Renal cortex interstitium (tissue), 15 donors: ENCODE results near the gene CEP57L1. TPM values are rescaled to one million over a fixed set of nuclear protein-coding genes. Genes with fewer than 3 reads are reported as not detected.

ENCODE experiments used
- DNase-seq, 11 donors: peaks; one replicate each; pipeline ENCODE4 v3.0.0-alpha.2; 2013; ENCODE audit warnings: low read depth in 9 of 11, low spot score in 4 of 11; ENCODE audit errors: extremely low read depth in 1 of 11
- long read RNA-seq, 16 experiments: transcript quantifications; one replicate each; lab custom pipeline, GENCODE V29; 2026
- polyA plus RNA-seq, 3 donors: library from polyadenylated mRNA; unstranded; fragments of 120-200 nt; gene quantifications; one replicate each; pipeline ENCODE4 v1.2.1, GENCODE V29; 2013; ENCODE audit not compliant: insufficient read length in 3 of 3

The CEP57L1 gene
- 10 to 100 TPM; 22.6 to 25.4 (median 24.5) TPM for polyA plus RNA-seq
- long read RNA-seq, donor 1, result 0 reads
- long read RNA-seq, donor 2, result 0 reads
- long read RNA-seq, donor 3, partial matches to known transcripts, result 0 of 1 reads
- long read RNA-seq, donor 3, other reads (novel, unspliced or antisense), result 0 of 1 reads
- long read RNA-seq, donor 4, partial matches to known transcripts, result 0 of 1 reads
- long read RNA-seq, donor 4, other reads (novel, unspliced or antisense), result 0 of 1 reads
- long read RNA-seq, donor 5, result 0 reads
- long read RNA-seq, donor 6, result 0 reads
- long read RNA-seq, donor 7, partial matches to known transcripts, result 0 of 1 reads
- long read RNA-seq, donor 7, other reads (novel, unspliced or antisense), result 0 of 1 reads
- long read RNA-seq, donor 8, result 0 reads
- long read RNA-seq, donor 9, result 0 reads
- long read RNA-seq, donor 10, partial matches to known transcripts, result 0 of 1 reads
- long read RNA-seq, donor 10, other reads (novel, unspliced or antisense), result 0 of 1 reads
- long read RNA-seq, donor 11, partial matches to known transcripts, result 11 of 12 reads
- long read RNA-seq, donor 11, other reads (novel, unspliced or antisense), result 0 of 12 reads
- long read RNA-seq, donor 12, result 0 reads
- long read RNA-seq, donor 13, result 0 reads
- long read RNA-seq, donor 14, partial matches to known transcripts, result 0 of 1 reads
- long read RNA-seq, donor 14, other reads (novel, unspliced or antisense), result 0 of 1 reads
- long read RNA-seq, donor 15, partial matches to known transcripts, result 0 of 1 reads
- long read RNA-seq, donor 15, other reads (novel, unspliced or antisense), result 0 of 1 reads
- long read RNA-seq, donor 16, partial matches to known transcripts, result 0 of 3 reads
- long read RNA-seq, donor 16, other reads (novel, unspliced or antisense), result 0 of 3 reads

GRCh38 chr6:109095036-109095834 is at the start of gene CEP57L1:
CEP57L1 (plus strand) TSS chr6:109095507; CDS start chr6:109145222, 49,715 bp downstream.
- peak; percentile 92 to 97 (median 97) for DNase-seq

DNA sequence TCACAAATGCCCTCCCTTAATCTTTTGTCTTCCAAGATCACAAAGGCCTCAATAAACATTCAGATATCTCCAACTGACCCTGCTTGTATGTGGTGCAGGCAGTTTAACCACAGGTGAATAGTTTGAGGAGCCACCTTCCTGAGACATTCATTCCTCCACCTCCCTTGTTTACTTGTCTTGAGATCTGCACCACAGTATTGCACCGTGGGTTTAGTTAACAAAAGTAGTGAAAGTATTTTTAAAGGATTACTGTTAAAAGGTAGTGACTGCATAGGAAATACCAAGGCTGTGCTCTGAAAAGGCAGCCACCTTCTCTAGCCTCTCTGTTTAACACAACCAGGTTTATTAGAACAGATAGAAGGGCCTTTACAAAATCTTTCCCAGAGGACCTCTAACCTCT is 47.1 kb upstream of the CEP57L1 start:
- no peak for DNase-seq

DNA sequence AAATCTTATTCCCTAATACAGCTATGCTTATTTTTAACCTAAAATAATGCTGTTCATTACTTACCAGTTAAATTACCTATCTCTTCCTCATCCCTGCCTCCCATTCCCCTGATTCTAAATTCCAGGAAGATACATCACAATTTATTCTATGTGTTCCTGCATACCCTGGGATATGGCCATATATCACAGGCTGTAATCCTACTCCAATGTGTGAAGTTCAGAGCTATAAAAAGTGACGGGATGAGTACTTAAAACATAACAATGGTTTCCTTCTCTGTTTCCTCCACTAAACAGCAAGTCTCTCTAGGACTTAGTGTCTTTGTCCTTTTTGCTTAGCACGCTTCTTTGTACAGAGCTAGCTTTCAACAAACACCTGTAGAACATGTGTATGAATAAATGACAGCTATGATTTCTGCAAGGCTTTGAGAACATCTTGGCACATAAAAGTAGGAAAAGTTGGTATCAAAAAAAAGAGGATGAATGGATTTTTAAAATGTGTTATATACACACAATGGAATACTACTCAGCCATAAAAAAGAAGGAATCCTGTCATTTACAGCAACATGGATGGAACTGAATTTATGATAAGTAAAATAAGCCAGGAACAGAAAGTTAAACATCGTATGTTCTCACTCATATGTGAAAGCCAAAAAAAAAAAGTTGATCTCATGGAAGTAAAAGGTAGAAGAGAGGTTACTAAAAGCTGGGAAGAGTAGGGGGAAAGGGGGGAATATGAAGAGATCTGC is 46.5 kb upstream of the CEP57L1 start:
- DNase-seq, result no peak

DNA sequence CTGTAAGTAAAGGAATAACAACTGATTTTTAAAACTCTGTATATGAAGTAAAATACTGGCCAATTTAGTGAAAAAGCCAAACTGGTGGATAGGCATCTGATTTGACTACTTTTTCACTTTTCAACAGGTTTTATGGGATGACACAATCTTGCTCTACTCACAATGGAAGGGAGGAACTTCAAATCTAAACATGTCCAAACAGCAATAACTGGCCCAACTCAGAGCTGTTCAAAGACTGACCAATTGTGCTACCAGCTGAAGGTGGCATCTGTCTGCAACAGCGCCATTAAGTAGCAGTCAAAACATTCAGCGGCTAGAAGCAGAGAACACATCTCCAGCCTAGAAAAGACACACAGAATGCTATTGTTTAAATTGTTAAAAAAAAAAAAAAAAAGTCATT is 45.3 kb upstream of the CEP57L1 start:
- DNase-seq, result no peak

DNA sequence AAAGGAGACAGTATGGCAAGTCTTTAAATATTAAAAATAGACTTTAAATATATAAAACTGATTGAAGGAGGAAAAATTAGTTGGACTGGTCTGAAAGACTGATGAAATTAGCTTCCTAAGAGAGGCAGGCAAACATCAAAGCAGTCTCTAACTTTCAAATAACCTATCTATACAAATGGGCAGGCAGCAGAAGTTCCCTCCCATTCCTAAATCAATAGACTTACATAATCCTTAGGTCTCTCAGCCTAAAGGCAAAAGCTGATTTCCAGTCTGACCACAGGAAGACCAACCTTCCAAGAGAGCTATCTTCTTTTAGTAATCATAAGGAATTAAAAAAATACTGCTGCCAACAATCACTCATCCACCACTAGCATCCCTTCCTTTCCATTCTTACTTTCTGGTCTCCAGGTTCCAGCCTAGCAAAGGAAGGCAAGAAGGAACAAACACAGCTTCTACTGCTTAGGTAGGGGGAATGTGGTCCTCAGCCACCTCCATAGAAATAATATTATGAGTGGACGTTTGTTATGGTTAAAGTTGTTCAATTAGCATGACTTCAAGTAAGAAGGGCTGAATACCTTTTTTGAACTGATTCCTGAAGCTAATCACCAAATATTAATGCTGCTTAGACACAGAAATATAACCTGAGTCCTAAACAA is 44.7 kb upstream of the CEP57L1 start:
- no peak for DNase-seq

DNA sequence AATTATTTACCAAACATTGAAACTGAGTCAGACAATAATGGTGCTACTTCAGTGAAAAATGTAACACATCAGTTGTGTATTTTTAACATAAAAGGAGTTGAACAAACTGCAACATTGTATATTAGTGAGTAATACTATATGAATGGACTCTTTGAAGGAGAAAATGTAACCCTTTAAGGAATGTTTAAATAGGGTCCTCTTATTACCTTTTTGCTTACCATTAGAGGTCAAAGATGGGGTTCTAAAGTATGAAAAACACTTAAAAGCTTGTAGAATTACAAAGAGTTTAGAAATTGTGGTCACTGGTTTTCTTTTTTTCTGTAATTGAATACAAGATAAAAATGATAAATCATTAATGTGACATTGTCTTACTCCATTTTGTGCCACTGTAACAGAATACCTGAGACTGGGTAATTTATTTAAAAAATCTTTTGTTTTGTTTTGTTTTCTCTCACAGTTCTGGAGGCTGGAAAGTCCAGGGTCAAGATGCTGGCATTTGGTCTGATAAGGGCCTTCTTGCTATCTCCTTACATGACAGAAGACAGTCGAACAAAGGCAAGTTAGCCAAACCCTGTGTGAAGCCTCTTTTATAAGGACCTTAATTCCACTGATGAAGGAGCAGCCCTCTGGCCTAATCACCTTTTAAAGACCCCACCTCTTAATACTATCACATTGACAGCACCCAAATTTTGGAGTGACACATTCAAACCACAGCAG is 43.8 kb upstream of the CEP57L1 start:
- DNase-seq, result no peak

GRCh38 chr6:109052018-109052651 is 43.2 kb upstream of the CEP57L1 start:
- DNase-seq, result no peak

DNA sequence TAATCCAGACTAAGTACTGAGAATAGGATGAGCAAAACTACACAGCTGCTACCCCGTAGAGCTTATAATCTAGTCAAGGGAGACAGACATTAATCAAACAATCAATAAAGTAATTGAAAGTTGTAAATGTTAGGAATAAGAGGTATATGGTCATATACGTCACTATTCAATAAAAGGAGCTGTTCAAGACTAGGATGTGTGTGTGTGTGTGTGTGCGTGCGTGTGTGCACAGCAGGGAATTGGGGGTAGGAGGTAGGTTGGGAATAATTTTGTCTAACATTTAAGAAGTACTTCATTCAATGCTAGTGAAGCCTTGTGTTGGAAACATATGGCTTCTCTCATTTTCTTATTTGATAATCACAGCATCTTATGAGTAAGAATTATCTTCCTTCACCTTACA is 42.5 kb upstream of the CEP57L1 start:
- DNase-seq, result no peak

DNA sequence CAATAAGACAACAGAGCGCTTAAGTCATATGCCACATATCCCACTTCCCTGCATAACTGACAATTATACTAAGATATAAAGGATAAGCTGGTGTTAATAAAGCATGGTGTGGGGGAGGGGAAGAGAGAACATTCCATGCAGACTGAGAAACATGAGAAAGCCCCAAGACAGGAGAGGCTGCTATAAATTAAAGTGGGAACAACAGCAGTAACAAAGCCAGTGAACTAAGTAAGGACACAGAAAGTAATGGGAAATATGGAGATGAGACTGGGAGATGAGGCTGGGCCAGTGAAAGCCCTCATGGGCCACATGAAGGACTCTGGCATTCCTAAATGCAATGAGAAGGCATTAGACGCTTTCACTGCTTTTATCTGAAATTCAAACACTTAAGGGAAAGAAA is 42.0 kb upstream of the CEP57L1 start:
- DNase-seq, result peak in 9 of 11 donors; percentile 23 to 65 (median 39)

DNA sequence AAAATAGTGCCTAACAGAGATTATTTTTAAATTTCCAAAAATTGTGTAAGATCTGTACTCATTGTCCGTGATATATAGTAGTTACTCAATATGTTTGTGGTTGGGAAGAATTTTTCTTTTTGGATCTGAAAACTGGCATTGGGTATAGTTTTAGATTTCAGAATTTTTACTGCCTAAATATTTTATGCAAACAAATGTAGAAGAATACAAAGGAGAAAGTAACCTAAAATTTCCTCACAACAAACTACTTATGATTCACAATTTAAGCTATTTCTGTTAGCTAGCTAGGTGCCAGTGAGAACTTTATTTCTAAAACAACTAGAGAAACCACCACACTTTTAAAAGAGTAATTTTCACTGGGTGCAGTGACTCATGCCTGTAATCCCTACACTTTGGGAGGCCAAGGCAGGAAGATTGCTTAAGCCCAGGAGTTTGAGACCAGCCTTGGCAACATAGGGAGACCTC is 39.5 kb upstream of the CEP57L1 start:
- DNase-seq, result no peak

- no peak for DNase-seq
Observed at GRCh38 chr6:109056661-109057060, 38.6 kb upstream of the CEP57L1 start.

GRCh38 chr6:109058620-109059019 is 36.7 kb upstream of the CEP57L1 start:
- DNase-seq, result no peak

GRCh38 chr6:109059153-109059552 is 36.2 kb upstream of the CEP57L1 start:
- DNase-seq, result no peak

DNA sequence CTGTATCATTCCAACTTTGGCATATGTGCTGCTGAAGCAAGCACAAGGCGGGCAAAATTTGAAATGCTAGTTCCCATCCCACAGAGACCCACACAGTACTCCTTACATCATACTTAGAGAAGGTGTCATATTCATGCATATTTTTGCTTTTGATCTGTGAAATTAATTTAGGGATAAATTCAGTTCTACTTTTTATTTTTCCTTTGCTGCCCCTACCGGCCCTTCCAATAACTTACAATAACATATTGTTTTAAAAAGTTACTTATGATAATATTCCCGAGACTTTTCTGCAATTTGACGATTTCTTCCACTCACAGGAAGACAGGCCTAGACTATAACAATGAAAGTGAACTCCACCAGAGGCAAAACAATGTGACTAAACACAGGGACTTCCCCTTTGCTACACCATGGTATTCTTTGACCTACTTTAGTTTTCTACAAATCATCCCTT is 35.7 kb upstream of the CEP57L1 start:
- DNase-seq, result no peak

GRCh38 chr6:109060571-109060970 is 34.7 kb upstream of the CEP57L1 start:
- no peak for DNase-seq

DNA sequence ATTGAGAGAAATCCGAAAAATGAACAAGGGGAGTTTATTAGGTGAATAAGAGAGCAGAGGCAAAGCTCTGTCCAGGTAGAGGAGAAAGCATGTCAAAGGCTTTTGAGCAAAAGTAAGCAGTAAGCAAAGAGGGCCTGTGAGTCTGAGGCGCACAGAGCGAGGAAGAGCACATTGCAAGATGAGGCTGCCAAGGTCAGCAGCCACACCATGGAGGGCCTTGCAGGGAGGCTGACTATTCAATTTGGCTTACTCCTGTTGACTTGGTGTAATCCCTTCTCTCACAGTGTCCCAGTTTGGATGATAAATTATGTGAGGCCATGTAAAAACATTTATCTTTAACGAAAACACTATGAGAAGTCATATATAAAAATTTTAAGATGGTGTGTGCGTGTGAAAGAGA is 33.1 kb upstream of the CEP57L1 start:
- no peak for DNase-seq

DNA sequence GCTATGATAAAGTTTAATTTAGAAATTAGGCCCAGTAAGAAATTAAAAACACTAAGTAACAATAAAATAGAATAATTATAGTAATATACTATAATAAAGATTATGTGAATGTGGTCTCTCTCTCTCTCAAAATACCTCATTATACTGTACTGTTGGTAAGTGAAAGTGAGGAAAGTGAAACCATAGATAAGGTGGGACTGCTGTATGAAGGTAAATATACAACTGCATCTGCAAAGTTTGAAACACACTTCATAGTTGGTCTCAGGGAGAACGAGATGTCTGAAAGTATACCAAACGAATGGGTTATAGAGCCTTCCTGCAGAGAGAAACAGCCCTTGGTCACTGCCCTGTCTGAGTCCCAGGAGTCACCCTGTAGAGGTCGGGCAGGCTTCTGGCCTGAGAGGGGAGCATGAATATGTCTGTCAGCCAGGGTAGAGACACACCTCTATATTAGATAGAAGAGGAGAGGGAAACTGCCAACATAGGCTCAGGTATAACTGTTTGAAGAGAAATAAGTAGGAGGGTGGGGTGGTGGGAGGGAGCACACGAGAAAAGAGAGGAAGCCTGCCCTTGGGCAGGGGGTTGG is 32.4 kb upstream of the CEP57L1 start:
- DNase-seq, result no peak
